Measurements from ENCODE around the gene TEX48. TPM values are rescaled to one million over a fixed set of nuclear protein-coding genes. Genes with fewer than 3 reads are reported as not detected.

Gene TEX48, protein sequence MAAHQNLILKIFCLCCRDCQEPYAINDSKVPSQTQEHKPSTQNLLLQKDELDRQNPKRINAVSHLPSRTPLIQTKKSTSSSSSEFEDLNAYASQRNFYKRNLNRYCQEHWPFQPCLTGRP
- polyA plus RNA-seq (2011; rRNA removed): 0.16 TPM in 1 of 2 replicates, not detected in the other
- not detected in 2 replicates for polyA plus RNA-seq (2012; cell fraction: cytosol; rRNA removed)
- polyA plus RNA-seq (2012; cell fraction: nucleus; rRNA removed): not detected in 2 replicates
- polyA plus RNA-seq (2017; fragmentation: RNase III; extraction: RNeasy Plus Mini Kit Qiagen cat#74134 plus additional on column Dnase treatment): not detected in 3 replicates
- not detected in 2 replicates for polyA minus RNA-seq (2011; rRNA and poly(A)+ RNA removed)

DNA sequence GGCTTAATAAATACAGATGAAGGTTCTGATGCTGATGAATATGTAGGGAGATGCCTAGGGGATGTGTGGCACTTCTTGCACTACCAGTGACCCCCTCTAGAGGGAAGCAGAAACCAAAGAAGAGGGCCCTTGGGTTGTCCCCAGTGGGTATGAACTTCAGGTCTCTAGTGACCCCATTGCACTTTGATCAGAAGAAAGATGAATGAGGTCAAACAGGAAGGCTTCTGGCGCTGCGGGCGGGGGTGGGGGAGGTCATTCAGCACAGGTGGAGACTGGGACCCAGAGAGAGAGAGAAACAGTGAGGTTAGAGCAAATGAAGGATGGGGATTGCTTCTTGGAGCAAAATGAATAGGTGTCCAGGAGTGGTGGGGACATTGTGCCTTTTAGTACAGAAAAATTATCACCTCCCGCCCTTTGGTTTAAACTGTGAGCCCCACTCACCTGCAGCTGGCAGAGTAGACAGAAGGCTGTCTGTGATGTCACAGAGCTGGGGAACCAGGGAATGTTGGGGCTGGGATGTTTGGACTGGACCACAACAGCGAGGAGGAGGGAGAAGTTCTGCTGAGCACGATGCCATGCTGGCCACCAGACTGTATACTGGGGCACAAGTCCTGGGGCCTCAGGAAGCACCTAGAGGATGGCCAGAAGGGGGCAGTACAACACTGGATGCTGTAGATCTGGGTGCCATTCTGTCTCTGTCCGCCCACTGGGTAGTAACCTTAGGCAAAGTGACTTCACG lies at the start of gene TEX48:
TSS of gene TEX48 (minus strand) at position 599 of the 739 bp plus-strand sequence. CDS start 10,469 bp downstream, outside the sequence.
- ATAC-seq (peak; percentile 80 to 87), DNase-seq (ENCODE audit: low read depth in 1 of 2, low spot score in 1 of 2) (peak; percentile 66 to 88), FAIRE-seq (no peak)
- Histone ChIP-seq H3K4me1 (peaks cover 32% of the 10 kb centered on the region), H3K4me2 (no peak within 1 kb of the TSS), H3K27ac (peak within 1 kb of the TSS; percentile 9 to 48; a peak in 3 of 6 replicates), H3K9me3 (no peaks in the 10 kb centered on the region), H3K4me3 (no peak within 1 kb of the TSS)
- WGBS (ENCODE audit: missing lambda C conversion rate): 61% methylated on average over 4 of the region's 8 CpGs
- CTCF ChIA-PET: interaction anchor here (0.6 to 14.6 kb wide), 63 partner anchors 10 to 845 kb away, joined by 3 to 271 read pairs (median 4); partner anchors contain the start of genes AKNA and TNFSF15
- POLR2A ChIA-PET: interaction anchor here (1.7 kb wide), 1 partner anchor 226 kb away, joined by 6 read pairs; no protein-coding TSS in a partner anchor
- TF ChIP-seq JUNB (IDR thresholded peaks at IDR 0.05) (no peak), FOSB (CRISPR knock-in tag; IDR thresholded peaks at IDR 0.05) (no peak), RAD21 (conservative IDR thresholded peaks at IDR 0.05 in 1 of 2, IDR thresholded peaks at IDR 0.05 in 1 of 2) (peak; percentile 76 to 92), SMC3 (IDR thresholded peaks at IDR 0.05) (peak; percentile 72), ZNF302 (CRISPR knock-in tag; IDR thresholded peaks at IDR 0.05) (no peak)
- TF ChIP-seq, protein P1, sequence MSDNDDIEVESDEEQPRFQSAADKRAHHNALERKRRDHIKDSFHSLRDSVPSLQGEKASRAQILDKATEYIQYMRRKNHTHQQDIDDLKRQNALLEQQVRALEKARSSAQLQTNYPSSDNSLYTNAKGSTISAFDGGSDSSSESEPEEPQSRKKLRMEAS (IDR thresholded peaks at IDR 0.05): peak; percentile 24; the same call in 1 of the 2 replicates
- TF ChIP-seq, protein P2, sequence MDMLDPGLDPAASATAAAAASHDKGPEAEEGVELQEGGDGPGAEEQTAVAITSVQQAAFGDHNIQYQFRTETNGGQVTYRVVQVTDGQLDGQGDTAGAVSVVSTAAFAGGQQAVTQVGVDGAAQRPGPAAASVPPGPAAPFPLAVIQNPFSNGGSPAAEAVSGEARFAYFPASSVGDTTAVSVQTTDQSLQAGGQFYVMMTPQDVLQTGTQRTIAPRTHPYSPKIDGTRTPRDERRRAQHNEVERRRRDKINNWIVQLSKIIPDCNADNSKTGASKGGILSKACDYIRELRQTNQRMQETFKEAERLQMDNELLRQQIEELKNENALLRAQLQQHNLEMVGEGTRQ (IDR thresholded peaks at IDR 0.05): no peak
- TF ChIP-seq, protein P3, sequence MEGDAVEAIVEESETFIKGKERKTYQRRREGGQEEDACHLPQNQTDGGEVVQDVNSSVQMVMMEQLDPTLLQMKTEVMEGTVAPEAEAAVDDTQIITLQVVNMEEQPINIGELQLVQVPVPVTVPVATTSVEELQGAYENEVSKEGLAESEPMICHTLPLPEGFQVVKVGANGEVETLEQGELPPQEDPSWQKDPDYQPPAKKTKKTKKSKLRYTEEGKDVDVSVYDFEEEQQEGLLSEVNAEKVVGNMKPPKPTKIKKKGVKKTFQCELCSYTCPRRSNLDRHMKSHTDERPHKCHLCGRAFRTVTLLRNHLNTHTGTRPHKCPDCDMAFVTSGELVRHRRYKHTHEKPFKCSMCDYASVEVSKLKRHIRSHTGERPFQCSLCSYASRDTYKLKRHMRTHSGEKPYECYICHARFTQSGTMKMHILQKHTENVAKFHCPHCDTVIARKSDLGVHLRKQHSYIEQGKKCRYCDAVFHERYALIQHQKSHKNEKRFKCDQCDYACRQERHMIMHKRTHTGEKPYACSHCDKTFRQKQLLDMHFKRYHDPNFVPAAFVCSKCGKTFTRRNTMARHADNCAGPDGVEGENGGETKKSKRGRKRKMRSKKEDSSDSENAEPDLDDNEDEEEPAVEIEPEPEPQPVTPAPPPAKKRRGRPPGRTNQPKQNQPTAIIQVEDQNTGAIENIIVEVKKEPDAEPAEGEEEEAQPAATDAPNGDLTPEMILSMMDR (IDR thresholded peaks at IDR 0.05): peak; percentile 61

DNA sequence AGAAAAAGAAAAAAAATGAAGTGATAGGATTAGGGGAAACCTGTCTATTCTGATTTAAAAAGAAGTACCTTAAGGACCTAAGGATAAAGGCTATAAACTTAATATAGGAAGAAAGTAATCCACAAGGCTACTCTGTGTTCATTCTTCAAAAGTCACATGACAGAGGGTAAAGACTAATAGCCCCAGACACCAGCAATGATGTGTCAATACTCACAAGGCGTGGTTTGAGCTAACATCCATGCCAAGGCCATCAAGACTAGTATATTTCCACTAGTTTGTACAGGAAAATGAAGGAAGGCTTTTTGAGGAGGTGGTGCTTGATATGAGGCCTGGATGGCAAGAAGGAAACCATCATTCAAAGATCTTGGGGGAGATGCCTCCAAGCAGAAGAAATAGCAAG lies 49.7 kb upstream of the TEX48 start:
- Histone ChIP-seq H3K27ac (peak overlapping the region; percentile 43 to 69; a peak in 3 of 6 replicates), H3K4me2 (no peak overlapping the region), H3K4me1 (peaks cover 29% of the 10 kb centered on the region), H3K4me3 (no peak overlapping the region), H3K9me3 (no peaks in the 10 kb centered on the region)
- ChIA-PET POLR2A (no interaction called here), CTCF (interaction anchor here (1.7 to 2.2 kb wide), 2 partner anchors 69 to 283 kb away, joined by 5 to 6 read pairs; no protein-coding TSS in a partner anchor)
- no peak for ATAC-seq
- TF ChIP-seq, protein P4, sequence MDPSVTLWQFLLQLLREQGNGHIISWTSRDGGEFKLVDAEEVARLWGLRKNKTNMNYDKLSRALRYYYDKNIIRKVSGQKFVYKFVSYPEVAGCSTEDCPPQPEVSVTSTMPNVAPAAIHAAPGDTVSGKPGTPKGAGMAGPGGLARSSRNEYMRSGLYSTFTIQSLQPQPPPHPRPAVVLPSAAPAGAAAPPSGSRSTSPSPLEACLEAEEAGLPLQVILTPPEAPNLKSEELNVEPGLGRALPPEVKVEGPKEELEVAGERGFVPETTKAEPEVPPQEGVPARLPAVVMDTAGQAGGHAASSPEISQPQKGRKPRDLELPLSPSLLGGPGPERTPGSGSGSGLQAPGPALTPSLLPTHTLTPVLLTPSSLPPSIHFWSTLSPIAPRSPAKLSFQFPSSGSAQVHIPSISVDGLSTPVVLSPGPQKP (IDR thresholded peaks at IDR 0.05; ENCODE audit: low read depth, low read length): no peak
- DNase-seq (ENCODE audit: low read depth in 1 of 2, low spot score in 1 of 2): peak in 1 of 2 experiments; percentile 23
- WGBS (ENCODE audit: missing lambda C conversion rate): 50% methylated on average over 1 of the region's 1 CpG
- no peak for FAIRE-seq

DNA sequence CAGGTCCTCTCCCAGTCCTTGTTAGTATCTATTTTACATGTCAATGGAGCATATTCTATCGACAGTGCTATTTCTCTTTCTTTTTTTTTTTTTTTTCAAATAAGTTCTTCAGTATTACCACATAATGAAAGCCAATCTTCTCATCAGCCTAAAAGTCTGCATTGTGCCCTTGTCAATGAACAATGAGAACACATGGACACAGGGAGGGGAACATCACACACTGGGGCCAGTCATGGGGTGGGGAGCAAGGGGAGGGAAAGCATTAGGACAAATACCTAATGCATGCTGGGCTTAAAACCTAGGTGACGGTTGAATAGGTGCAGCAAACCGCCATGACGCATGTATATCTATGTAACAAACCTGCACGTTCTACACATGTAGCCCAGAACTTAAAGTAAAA lies 47.7 kb upstream of the TEX48 start:
- no peak overlapping the region for H3K27ac ChIP-seq
- no peak overlapping the region for H3K4me2 ChIP-seq
- ChIA-PET POLR2A (no interaction called here), CTCF (no interaction called here)
- peaks cover 26% of the 10 kb centered on the region for H3K4me1 ChIP-seq
- no peaks in the 10 kb centered on the region for H3K9me3 ChIP-seq
- TF ChIP-seq HOXB13 (CRISPR knock-in tag; IDR thresholded peaks at IDR 0.05; ENCODE audit: low read depth): no peak
- H3K4me3 ChIP-seq: no peak overlapping the region
- no peak for DNase-seq (ENCODE audit: low read depth in 1 of 2, low spot score in 1 of 2)
- no peak for FAIRE-seq
- 76% methylated on average over 5 of the region's 5 CpGs for whole genome bisulfite sequencing (ENCODE audit: missing lambda C conversion rate)
- no peak for ATAC-seq

DNA sequence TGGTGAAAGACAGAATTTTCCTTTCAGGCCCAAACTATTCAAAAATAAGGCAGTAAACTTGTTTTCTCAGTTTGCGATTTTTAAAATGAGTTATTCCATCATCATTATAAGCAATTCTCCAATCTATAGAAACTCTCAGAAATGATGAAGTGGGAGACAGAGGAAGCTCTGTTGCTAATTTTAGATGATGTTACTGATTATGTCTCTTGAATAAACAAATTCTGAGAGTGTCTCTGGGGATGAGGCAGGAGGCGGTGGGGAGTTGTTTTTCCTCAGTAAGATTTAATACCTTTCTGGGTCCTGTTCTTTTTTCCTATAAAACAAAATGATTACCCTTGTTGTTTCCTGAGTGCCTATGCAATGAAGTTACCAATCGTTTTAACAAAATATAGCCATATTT lies 43.9 kb upstream of the TEX48 start:
- no peak overlapping the region for H3K4me3 ChIP-seq
- TF ChIP-seq, protein P5, sequence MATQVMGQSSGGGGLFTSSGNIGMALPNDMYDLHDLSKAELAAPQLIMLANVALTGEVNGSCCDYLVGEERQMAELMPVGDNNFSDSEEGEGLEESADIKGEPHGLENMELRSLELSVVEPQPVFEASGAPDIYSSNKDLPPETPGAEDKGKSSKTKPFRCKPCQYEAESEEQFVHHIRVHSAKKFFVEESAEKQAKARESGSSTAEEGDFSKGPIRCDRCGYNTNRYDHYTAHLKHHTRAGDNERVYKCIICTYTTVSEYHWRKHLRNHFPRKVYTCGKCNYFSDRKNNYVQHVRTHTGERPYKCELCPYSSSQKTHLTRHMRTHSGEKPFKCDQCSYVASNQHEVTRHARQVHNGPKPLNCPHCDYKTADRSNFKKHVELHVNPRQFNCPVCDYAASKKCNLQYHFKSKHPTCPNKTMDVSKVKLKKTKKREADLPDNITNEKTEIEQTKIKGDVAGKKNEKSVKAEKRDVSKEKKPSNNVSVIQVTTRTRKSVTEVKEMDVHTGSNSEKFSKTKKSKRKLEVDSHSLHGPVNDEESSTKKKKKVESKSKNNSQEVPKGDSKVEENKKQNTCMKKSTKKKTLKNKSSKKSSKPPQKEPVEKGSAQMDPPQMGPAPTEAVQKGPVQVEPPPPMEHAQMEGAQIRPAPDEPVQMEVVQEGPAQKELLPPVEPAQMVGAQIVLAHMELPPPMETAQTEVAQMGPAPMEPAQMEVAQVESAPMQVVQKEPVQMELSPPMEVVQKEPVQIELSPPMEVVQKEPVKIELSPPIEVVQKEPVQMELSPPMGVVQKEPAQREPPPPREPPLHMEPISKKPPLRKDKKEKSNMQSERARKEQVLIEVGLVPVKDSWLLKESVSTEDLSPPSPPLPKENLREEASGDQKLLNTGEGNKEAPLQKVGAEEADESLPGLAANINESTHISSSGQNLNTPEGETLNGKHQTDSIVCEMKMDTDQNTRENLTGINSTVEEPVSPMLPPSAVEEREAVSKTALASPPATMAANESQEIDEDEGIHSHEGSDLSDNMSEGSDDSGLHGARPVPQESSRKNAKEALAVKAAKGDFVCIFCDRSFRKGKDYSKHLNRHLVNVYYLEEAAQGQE (IDR thresholded peaks at IDR 0.05): no peak
- TF ChIP-seq, protein P6, sequence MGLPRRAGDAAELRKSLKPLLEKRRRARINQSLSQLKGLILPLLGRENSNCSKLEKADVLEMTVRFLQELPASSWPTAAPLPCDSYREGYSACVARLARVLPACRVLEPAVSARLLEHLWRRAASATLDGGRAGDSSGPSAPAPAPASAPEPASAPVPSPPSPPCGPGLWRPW (IDR thresholded peaks at IDR 0.05): no peak
- TF ChIP-seq GATA3 (IDR thresholded peaks at IDR 0.05; ENCODE audit: borderline replicate concordance) (no peak), HOXB13 (CRISPR knock-in tag; IDR thresholded peaks at IDR 0.05; ENCODE audit: low read depth) (no peak)
- TF ChIP-seq, protein P7, sequence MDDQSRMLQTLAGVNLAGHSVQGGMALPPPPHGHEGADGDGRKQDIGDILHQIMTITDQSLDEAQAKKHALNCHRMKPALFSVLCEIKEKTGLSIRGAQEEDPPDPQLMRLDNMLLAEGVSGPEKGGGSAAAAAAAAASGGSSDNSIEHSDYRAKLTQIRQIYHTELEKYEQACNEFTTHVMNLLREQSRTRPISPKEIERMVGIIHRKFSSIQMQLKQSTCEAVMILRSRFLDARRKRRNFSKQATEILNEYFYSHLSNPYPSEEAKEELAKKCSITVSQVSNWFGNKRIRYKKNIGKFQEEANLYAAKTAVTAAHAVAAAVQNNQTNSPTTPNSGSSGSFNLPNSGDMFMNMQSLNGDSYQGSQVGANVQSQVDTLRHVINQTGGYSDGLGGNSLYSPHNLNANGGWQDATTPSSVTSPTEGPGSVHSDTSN (IDR thresholded peaks at IDR 0.05): no peak
- no peak for ATAC-seq
- 66% methylated on average over 3 of the region's 3 CpGs for WGBS (ENCODE audit: missing lambda C conversion rate)
- DNase-seq (ENCODE audit: low read depth in 1 of 2, low spot score in 1 of 2): no peak
- H3K9me3 ChIP-seq: no peaks in the 10 kb centered on the region
- H3K27ac ChIP-seq: no peak overlapping the region
- CTCF ChIA-PET: interaction anchor here (1.3 to 2.0 kb wide), 2 partner anchors 181 to 185 kb away, joined by 4 read pairs; no protein-coding TSS in a partner anchor
- POLR2A ChIA-PET: no interaction called here
- H3K4me1 ChIP-seq: peaks cover 17% of the 10 kb centered on the region
- H3K4me2 ChIP-seq: no peak overlapping the region
- FAIRE-seq: no peak

Measured in A549 (cell line).